Loucy (cell line): ENCODE measurements around the gene CRYGS.
"Not testable (repeated sequence)": the region's sequence is repeated elsewhere in the genome, so short reads cannot be mapped to it uniquely, and the experiment has no call there.

Experiments
- H2AFZ ChIP-seq: fragments of 200-600 bp; sonication (generic); 2 replicates; pipeline ENCODE4 v1.6.0; 2016; ENCODE audit warnings: antibody characterized with exemption, mild to moderate bottlenecking, low read length, moderate library complexity
- H3F3A ChIP-seq: fragments of 200-600 bp; 2 replicates; pipeline ENCODE4 v1.6.0; 2016; ENCODE audit warnings: antibody characterized with exemption, low read depth, mild to moderate bottlenecking
- H3K27me3 ChIP-seq: fragments of 200-600 bp; sonication (generic); 2 replicates; pipeline ENCODE4 v1.6.1; 2014; ENCODE audit warnings: low read length, mild to moderate bottlenecking; ENCODE audit not compliant: insufficient read depth, poor library complexity, severe bottlenecking
- H3K36me3 ChIP-seq: fragments of 200-600 bp; sonication (generic); 2 replicates; pipeline ENCODE4 v1.6.1; 2016; ENCODE audit warnings: low read length; ENCODE audit not compliant: insufficient read depth
- H3K4me1 ChIP-seq: fragments of 200-600 bp; sonication (generic); 2 replicates; pipeline ENCODE4 v1.5.1; 2014; ENCODE audit warnings: low read length, mild to moderate bottlenecking; ENCODE audit not compliant: insufficient read depth, poor library complexity, severe bottlenecking
- H3K4me2 ChIP-seq: fragments of 200-600 bp; sonication (generic); 2 replicates; pipeline ENCODE4 v1.6.0; 2014; ENCODE audit warnings: antibody characterized with exemption, low read length, low read depth, mild to moderate bottlenecking; ENCODE audit not compliant: poor library complexity, severe bottlenecking
- H3K4me3 ChIP-seq: fragments of 200-600 bp; sonication (generic); 2 replicates; pipeline ENCODE4 v1.5.1; 2014; ENCODE audit warnings: low read length, mild to moderate bottlenecking, mixed read lengths; ENCODE audit not compliant: poor library complexity, severe bottlenecking
- H3K79me2 ChIP-seq: fragments of 200-600 bp; sonication (generic); 2 replicates; pipeline ENCODE4 v1.6.1; 2014; ENCODE audit warnings: low read length; ENCODE audit not compliant: insufficient read depth
- H3K9ac ChIP-seq: fragments of 200-600 bp; sonication (generic); 2 replicates; pipeline ENCODE4 v1.6.0; 2014; ENCODE audit warnings: mild to moderate bottlenecking, low read depth, low read length, moderate library complexity; ENCODE audit not compliant: poor library complexity, severe bottlenecking
- H3K9me2 ChIP-seq: fragments of 200-600 bp; sonication (generic); replicated peaks from 2 replicates; pipeline ENCODE4 v1.6.1; 2016; ENCODE audit warnings: low read depth, low read length, mixed read lengths
- H3K9me3 ChIP-seq: fragments of 200-600 bp; sonication (generic); 2 replicates; pipeline ENCODE4 v1.6.1; 2014; ENCODE audit warnings: mild to moderate bottlenecking, antibody characterized with exemption, low read length, low read depth; ENCODE audit not compliant: insufficient read depth
- H4K20me1 ChIP-seq: fragments of 200-600 bp; sonication (generic); 2 replicates; pipeline ENCODE4 v1.6.0; 2014; ENCODE audit warnings: antibody characterized with exemption, low read length, mild to moderate bottlenecking; ENCODE audit not compliant: insufficient read depth, poor library complexity, severe bottlenecking
- CTCF ChIP-seq: fragments of 200-600 bp; sonication (generic); conservative IDR thresholded peaks from 2 replicates; pipeline ENCODE4 v1.5.1; 2014; ENCODE audit warnings: mild to moderate bottlenecking, antibody characterized with exemption, low read length
- EZH2phosphoT487 ChIP-seq: fragments of 200-600 bp; IDR thresholded peaks from 2 replicates; pipeline ENCODE4 v1.6.1; 2018; ENCODE audit warnings: antibody characterized with exemption, mild to moderate bottlenecking, moderate library complexity, borderline replicate concordance

The CRYGS gene

GRCh38 chr3:186588632-186589031 lies 44.5 kb upstream of the CRYGS start:
- Histone ChIP-seq H3K27me3 (no peaks in the 10 kb centered on the region), H3K79me2 (no peaks in the 10 kb centered on the region), H3K4me3 (no peak overlapping the region), H3K4me2 (no peak overlapping the region), H2AFZ (no peak overlapping the region), H3K9me2 (no peaks in the 10 kb centered on the region), H3K9me3 (no peaks in the 10 kb centered on the region), H3K36me3 (peaks cover 26% of the 10 kb centered on the region; the same call in 1 of the 2 replicates), H4K20me1 (no peaks in the 10 kb centered on the region), H3K4me1 (peaks cover 7% of the 10 kb centered on the region), H3K9ac (no peak overlapping the region), H3F3A (no peaks in the 10 kb centered on the region)
- TF ChIP-seq EZH2phosphoT487 (no peak), CTCF (no peak)

- Histone ChIP-seq H3K79me2 (no peaks in the 10 kb centered on the region), H3K9ac (no peak overlapping the region), H3K9me3 (no peaks in the 10 kb centered on the region), H3F3A (no peaks in the 10 kb centered on the region), H3K4me1 (peaks cover 7% of the 10 kb centered on the region), H4K20me1 (no peaks in the 10 kb centered on the region), H3K4me2 (no peak overlapping the region), H3K36me3 (peaks cover 41% of the 10 kb centered on the region; the same call in 1 of the 2 replicates), H3K27me3 (no peaks in the 10 kb centered on the region), H2AFZ (no peak overlapping the region), H3K9me2 (no peaks in the 10 kb centered on the region), H3K4me3 (no peak overlapping the region)
- TF ChIP-seq EZH2phosphoT487 (no peak), CTCF (no peak)
Observed at GRCh38 chr3:186587183-186587582, 43.0 kb upstream of the CRYGS start.

DNA sequence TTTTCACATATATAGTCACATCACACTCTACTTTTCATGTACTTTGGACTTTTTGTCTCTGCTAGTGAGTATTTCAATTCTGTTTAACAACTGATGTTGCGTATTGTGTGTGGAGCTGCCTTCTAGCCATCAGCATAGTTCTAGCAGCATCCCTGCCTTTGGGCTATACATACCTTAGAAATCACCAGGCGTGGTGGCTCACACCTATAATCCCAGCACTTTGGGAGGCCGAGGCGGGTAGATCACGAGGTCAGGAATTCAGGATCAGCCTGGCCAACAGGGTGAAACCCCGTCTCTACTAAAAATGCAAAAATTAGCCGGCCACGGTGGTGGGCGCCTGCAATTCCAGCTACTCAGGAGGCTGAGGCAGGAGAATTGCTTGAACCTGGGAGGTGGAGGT lies 42.1 kb upstream of the CRYGS start:
- not testable (repeated sequence) for H3K27me3 ChIP-seq, H3K4me1 ChIP-seq, H3K9ac ChIP-seq, H3K9me3 ChIP-seq, H4K20me1 ChIP-seq, H3K79me2 ChIP-seq, H2AFZ ChIP-seq, H3F3A ChIP-seq, H3K4me2 ChIP-seq, H3K4me3 ChIP-seq, H3K9me2 ChIP-seq
- peaks cover 50% of the 10 kb centered on the region; the same call in 1 of the 2 replicates for H3K36me3 ChIP-seq

DNA sequence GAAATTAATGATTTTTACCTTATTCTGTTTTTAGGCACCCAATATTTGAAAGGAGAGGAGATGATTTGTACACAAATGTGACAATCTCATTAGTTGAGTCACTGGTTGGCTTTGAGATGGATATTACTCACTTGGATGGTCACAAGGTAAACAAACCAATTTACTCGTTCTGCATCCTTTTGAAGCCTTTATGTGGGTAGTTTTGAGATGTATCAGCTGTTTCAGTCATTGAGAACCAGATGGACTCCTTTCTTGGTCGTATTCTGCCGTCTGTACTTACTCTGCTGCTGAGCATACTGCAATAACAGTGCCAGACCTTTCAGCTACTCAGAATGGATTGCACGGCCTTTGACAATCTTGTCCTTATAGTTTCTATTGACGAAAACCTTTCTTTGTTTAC lies 39.7 kb upstream of the CRYGS start:
- Histone ChIP-seq H3K27me3 (no peaks in the 10 kb centered on the region), H3K4me2 (no peak overlapping the region)

More for the DNA sequence above, 39.7 kb upstream of the CRYGS start:
- H3K9ac ChIP-seq, result no peak overlapping the region
- H3K79me2 ChIP-seq, result peaks cover 13% of the 10 kb centered on the region
- no peak overlapping the region for H3K4me3 ChIP-seq
- H3K4me1 ChIP-seq, result no peaks in the 10 kb centered on the region
- no peaks in the 10 kb centered on the region for H3F3A ChIP-seq
- H3K36me3 ChIP-seq, result peaks cover 74% of the 10 kb centered on the region; the same call in 1 of the 2 replicates
- no peak overlapping the region for H2AFZ ChIP-seq
- TF ChIP-seq CTCF (no peak), EZH2phosphoT487 (no peak)
- H3K9me3 ChIP-seq, result no peaks in the 10 kb centered on the region
- H4K20me1 ChIP-seq, result peaks cover 3% of the 10 kb centered on the region
- H3K9me2 ChIP-seq, result no peaks in the 10 kb centered on the region
